Measurements from ENCODE around the gene ZNF318. TPM values are rescaled to one million over a fixed set of nuclear protein-coding genes. Genes with fewer than 3 reads are reported as not detected.
"Not testable (repeated sequence)": the region's sequence is repeated elsewhere in the genome, so short reads cannot be mapped to it uniquely, and the experiment has no call there.

ZNF318 gene
- total RNA-seq, 1 experiment from 2014 or later = 17.1 TPM

GRCh38 chr6:43304361-43304760, 65.1 kb downstream of the ZNF318 start:
- BruUV-seq (replicated peaks) = no TSS peak
- H3F3A ChIP-seq (ENCODE audit: insufficient read depth, low read depth) = no peaks in the 10 kb centered on the region
- TF ChIP-seq EZH2 (IDR thresholded peaks at IDR 0.05; ENCODE audit: low read depth) = no peak
- TF ChIP-seq, protein P1, sequence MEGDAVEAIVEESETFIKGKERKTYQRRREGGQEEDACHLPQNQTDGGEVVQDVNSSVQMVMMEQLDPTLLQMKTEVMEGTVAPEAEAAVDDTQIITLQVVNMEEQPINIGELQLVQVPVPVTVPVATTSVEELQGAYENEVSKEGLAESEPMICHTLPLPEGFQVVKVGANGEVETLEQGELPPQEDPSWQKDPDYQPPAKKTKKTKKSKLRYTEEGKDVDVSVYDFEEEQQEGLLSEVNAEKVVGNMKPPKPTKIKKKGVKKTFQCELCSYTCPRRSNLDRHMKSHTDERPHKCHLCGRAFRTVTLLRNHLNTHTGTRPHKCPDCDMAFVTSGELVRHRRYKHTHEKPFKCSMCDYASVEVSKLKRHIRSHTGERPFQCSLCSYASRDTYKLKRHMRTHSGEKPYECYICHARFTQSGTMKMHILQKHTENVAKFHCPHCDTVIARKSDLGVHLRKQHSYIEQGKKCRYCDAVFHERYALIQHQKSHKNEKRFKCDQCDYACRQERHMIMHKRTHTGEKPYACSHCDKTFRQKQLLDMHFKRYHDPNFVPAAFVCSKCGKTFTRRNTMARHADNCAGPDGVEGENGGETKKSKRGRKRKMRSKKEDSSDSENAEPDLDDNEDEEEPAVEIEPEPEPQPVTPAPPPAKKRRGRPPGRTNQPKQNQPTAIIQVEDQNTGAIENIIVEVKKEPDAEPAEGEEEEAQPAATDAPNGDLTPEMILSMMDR (conservative IDR thresholded peaks at IDR 0.05) = no peak
- CTCF ChIA-PET = no interaction called here
- no peak for DNase-seq
- no peak overlapping the region for H3K4me3 ChIP-seq
- no peaks in the 10 kb centered on the region for H4K20me1 ChIP-seq (ENCODE audit: insufficient read depth)
- peaks cover 5% of the 10 kb centered on the region; the same call in 1 of the 2 replicates for H3K4me1 ChIP-seq (replicated peaks; ENCODE audit: insufficient read depth)
- H3K79me2 ChIP-seq (ENCODE audit: low read depth) = no peaks in the 10 kb centered on the region
- H3K9me3 ChIP-seq (ENCODE audit: insufficient read depth, low read depth) = no peaks in the 10 kb centered on the region
- H3K9me2 ChIP-seq (ENCODE audit: insufficient read depth) = no peaks in the 10 kb centered on the region
- POLR2A ChIA-PET (ENCODE audit: unreplicated experiment) = no interaction called here
- H3K27me3 ChIP-seq (ENCODE audit: insufficient read depth, low read depth) = no peaks in the 10 kb centered on the region
- H3K36me3 ChIP-seq (ENCODE audit: low read depth) = no peaks in the 10 kb centered on the region
- intact Hi-C loops (cut with micrococcal nuclease; ENCODE audit: unreplicated experiment) = no loop called here
- no peak overlapping the region for H2AFZ ChIP-seq
- no peak overlapping the region for H3K27ac ChIP-seq
- H3K4me2 ChIP-seq = no peak overlapping the region

GRCh38 chr6:43303751-43304331, 65.6 kb downstream of the ZNF318 start:
- BruUV-seq (replicated peaks) = no TSS peak
- H3K79me2 ChIP-seq (ENCODE audit: low read depth) = no peaks in the 10 kb centered on the region
- DNase-seq = no peak
- no peaks in the 10 kb centered on the region for H4K20me1 ChIP-seq (ENCODE audit: insufficient read depth)
- ChIA-PET POLR2A (ENCODE audit: unreplicated experiment) (no interaction called here), CTCF (no interaction called here)
- H3K4me1 ChIP-seq (replicated peaks; ENCODE audit: insufficient read depth) = no peaks in the 10 kb centered on the region; the same call in 1 of the 2 replicates
- no peak for TF ChIP-seq EZH2 (IDR thresholded peaks at IDR 0.05; ENCODE audit: low read depth)
- TF ChIP-seq, protein P1 (conservative IDR thresholded peaks at IDR 0.05) = no peak
- H3K4me2 ChIP-seq = no peak overlapping the region
- H3K27me3 ChIP-seq (ENCODE audit: insufficient read depth, low read depth) = no peaks in the 10 kb centered on the region
- H3K27ac ChIP-seq = no peak overlapping the region
- H3K36me3 ChIP-seq (ENCODE audit: low read depth) = no peaks in the 10 kb centered on the region
- H3K4me3 ChIP-seq = no peak overlapping the region
- H3K9me3 ChIP-seq (ENCODE audit: insufficient read depth, low read depth) = no peaks in the 10 kb centered on the region
- intact Hi-C loops (cut with micrococcal nuclease; ENCODE audit: unreplicated experiment) = no loop called here
- no peaks in the 10 kb centered on the region for H3F3A ChIP-seq (ENCODE audit: insufficient read depth, low read depth)
- H3K9me2 ChIP-seq (ENCODE audit: insufficient read depth) = no peaks in the 10 kb centered on the region
- no peak overlapping the region for H2AFZ ChIP-seq

- BruUV-seq (replicated peaks); H3K9me3 ChIP-seq (ENCODE audit: insufficient read depth, low read depth); H3K36me3 ChIP-seq (ENCODE audit: low read depth); H3K4me2 ChIP-seq; H3K4me3 ChIP-seq; H3K4me1 ChIP-seq (replicated peaks; ENCODE audit: insufficient read depth); H3F3A ChIP-seq (ENCODE audit: insufficient read depth, low read depth); H3K79me2 ChIP-seq (ENCODE audit: low read depth); POLR2A ChIA-PET (ENCODE audit: unreplicated experiment); CTCF ChIA-PET; intact Hi-C loops (cut with micrococcal nuclease; ENCODE audit: unreplicated experiment); H3K27me3 ChIP-seq (ENCODE audit: insufficient read depth, low read depth); DNase-seq; H2AFZ ChIP-seq; H4K20me1 ChIP-seq (ENCODE audit: insufficient read depth); H3K27ac ChIP-seq; H3K9me2 ChIP-seq (ENCODE audit: insufficient read depth): not testable (repeated sequence)
These were observed 66.4 kb downstream of the ZNF318 start for GRCh38 chr6:43303006-43303405.

DNA sequence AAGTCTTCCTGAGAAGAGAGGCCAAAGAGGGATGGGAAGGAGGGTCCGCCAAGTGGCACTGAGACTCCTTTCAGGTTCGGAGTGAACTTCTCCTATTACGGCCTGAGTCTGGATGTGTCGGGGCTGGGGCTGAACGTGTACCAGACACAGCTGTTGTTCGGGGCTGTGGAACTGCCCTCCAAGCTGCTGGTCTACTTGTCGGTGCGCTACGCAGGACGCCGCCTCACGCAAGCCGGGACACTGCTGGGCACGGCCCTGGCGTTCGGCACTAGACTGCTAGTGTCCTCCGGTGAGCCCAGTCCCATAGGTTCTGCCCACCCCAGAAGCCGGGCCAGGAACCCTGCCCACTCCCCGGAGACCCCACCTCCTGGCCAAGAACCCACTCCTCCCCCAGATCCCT, 67.3 kb downstream of the ZNF318 start:
- Histone ChIP-seq H2AFZ (no peak overlapping the region), H3K27ac (no peak overlapping the region), H3K9me2 (ENCODE audit: insufficient read depth) (no peaks in the 10 kb centered on the region), H3K4me1 (replicated peaks; ENCODE audit: insufficient read depth) (no peaks in the 10 kb centered on the region), H3K27me3 (ENCODE audit: insufficient read depth, low read depth) (no peaks in the 10 kb centered on the region; the same call in 1 of the 2 replicates), H3K79me2 (ENCODE audit: low read depth) (no peaks in the 10 kb centered on the region), H3K9me3 (ENCODE audit: insufficient read depth, low read depth) (no peaks in the 10 kb centered on the region), H3K36me3 (ENCODE audit: low read depth) (no peaks in the 10 kb centered on the region), H3F3A (ENCODE audit: insufficient read depth, low read depth) (no peaks in the 10 kb centered on the region), H4K20me1 (ENCODE audit: insufficient read depth) (no peaks in the 10 kb centered on the region), H3K4me3 (no peak overlapping the region), H3K4me2 (no peak overlapping the region)
- BruUV-seq (replicated peaks) = no TSS peak
- intact Hi-C loops (cut with micrococcal nuclease; ENCODE audit: unreplicated experiment) = no loop called here
- ChIA-PET CTCF (no interaction called here), POLR2A (ENCODE audit: unreplicated experiment) (no interaction called here)
- no peak for DNase-seq
- TF ChIP-seq, protein P1 (conservative IDR thresholded peaks at IDR 0.05) = no peak
- no peak for TF ChIP-seq EZH2 (IDR thresholded peaks at IDR 0.05; ENCODE audit: low read depth)

All from PC-9 (cell line).